Ascending aorta (tissue), 2 donors: ENCODE results near the gene KASH5. TPM values are rescaled to one million over a fixed set of nuclear protein-coding genes. Genes with fewer than 3 reads are reported as not detected.

Source experiments
- DNase-seq, 2 donors: peaks; one replicate each; pipeline ENCODE4 v3.0.0-alpha.2; 2019; ENCODE audit warnings: low spot score in 2 of 2
- H3K27ac ChIP-seq, 2 donors: fragments of 200-600 bp; sonication (generic); one replicate each; pipeline ENCODE4 v1.5.1; 2016 to 2017; ENCODE audit warnings: mild to moderate bottlenecking in 1 of 2
- H3K27me3 ChIP-seq: fragments of 200-600 bp; sonication (generic); one replicate; pipeline ENCODE4 v1.5.1; 2017
- H3K36me3 ChIP-seq, 2 donors: fragments of 200-600 bp; sonication (generic); one replicate each; pipeline ENCODE4 v1.5.1; 2016
- H3K4me1 ChIP-seq, 2 donors: fragments of 200-600 bp; sonication (generic); one replicate each; pipeline ENCODE4 v1.5.1; 2016 to 2017; ENCODE audit warnings: mild to moderate bottlenecking in 1 of 2
- H3K4me3 ChIP-seq, 2 donors: fragments of 200-600 bp; sonication (generic); one replicate each; pipeline ENCODE4 v1.5.1; 2016 to 2017; ENCODE audit warnings: mild to moderate bottlenecking in 1 of 2
- H3K9me3 ChIP-seq, 2 donors: fragments of 200-600 bp; sonication (generic); one replicate each; pipeline ENCODE4 v1.5.1; 2016
- intact Hi-C: fragments of 100-400 bp; cut with DNase I; formaldehyde crosslinking; loops from one replicate; pipeline ENCODE4 v1.15.1; 2023
- total RNA-seq: library from RNA; depleted of rRNA; stranded (reverse); fragments of >200 nt; gene quantifications from one replicate; pipeline ENCODE4 v1.1.0, GENCODE V29; 2016
- TF ChIP-seq, protein P1 (sequence below), 3 experiments: fragments of 200-600 bp in 2 of 3; fragments of 450-650 bp in 1 of 3; sonication (generic) in 2 of 3; IDR thresholded peaks; one replicate each; pipeline ENCODE4 v1.5.1; 2016 to 2019; ENCODE audit warnings: antibody characterized with exemption in 3 of 3, mild to moderate bottlenecking in 1 of 3, moderate library complexity in 1 of 3

The KASH5 gene
- total RNA-seq, 1 donor from 2014 or later: not detected

DNA sequence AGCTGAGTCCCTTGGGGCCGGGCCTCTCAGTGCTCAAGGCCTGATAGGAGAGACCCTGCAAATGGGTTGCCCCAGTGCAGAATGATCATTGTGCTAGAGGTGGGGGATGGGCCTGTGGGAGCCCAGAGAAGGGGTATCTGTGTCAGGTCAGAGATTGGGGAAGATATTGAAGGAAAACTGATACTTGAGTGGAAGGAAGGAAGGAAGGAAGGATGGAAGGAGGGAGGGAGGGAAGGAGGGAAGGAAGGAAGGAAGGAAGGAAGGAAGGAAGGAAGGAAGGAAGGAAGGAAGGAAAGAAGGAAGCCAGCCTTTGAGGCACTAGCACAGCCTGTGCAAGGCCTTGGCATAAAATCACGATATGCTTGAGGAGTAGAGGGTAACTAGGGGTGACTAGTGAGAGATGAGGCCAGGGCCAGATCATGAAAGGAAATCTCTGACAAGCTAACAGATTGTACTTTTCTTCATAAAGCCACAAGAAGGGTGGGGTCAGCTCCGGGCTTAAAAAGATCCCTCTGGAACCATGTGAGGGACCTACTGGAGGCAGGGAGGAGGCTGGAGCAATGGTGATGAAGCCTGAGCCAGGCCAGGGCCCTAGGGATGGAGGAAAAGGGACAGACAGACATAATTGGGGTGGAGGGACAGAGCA, 23.8 kb downstream of the KASH5 start:
- Histone ChIP-seq H3K27me3 (no peaks in the 10 kb centered on the region), H3K9me3 (no peaks in the 10 kb centered on the region), H3K36me3 (no peaks in the 10 kb centered on the region), H3K4me1 (no peaks in the 10 kb centered on the region), H3K4me3 (no peak overlapping the region), H3K27ac (no peak overlapping the region)
- no peak for DNase-seq
- TF ChIP-seq, protein P1, sequence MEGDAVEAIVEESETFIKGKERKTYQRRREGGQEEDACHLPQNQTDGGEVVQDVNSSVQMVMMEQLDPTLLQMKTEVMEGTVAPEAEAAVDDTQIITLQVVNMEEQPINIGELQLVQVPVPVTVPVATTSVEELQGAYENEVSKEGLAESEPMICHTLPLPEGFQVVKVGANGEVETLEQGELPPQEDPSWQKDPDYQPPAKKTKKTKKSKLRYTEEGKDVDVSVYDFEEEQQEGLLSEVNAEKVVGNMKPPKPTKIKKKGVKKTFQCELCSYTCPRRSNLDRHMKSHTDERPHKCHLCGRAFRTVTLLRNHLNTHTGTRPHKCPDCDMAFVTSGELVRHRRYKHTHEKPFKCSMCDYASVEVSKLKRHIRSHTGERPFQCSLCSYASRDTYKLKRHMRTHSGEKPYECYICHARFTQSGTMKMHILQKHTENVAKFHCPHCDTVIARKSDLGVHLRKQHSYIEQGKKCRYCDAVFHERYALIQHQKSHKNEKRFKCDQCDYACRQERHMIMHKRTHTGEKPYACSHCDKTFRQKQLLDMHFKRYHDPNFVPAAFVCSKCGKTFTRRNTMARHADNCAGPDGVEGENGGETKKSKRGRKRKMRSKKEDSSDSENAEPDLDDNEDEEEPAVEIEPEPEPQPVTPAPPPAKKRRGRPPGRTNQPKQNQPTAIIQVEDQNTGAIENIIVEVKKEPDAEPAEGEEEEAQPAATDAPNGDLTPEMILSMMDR (IDR thresholded peaks at IDR 0.05): no peak
- intact Hi-C loops: no loop called here

- Histone ChIP-seq H3K9me3 (no peaks in the 10 kb centered on the region), H3K27ac (no peak overlapping the region), H3K4me3 (no peak overlapping the region), H3K4me1 (no peaks in the 10 kb centered on the region), H3K27me3 (peaks cover 5% of the 10 kb centered on the region), H3K36me3 (no peaks in the 10 kb centered on the region)
- intact Hi-C loops: no loop called here
- DNase-seq: no peak
- TF ChIP-seq, protein P1 (IDR thresholded peaks at IDR 0.05): no peak
Observed at GRCh38 chr19:49413348-49413747, 25.3 kb downstream of the KASH5 start.

DNA sequence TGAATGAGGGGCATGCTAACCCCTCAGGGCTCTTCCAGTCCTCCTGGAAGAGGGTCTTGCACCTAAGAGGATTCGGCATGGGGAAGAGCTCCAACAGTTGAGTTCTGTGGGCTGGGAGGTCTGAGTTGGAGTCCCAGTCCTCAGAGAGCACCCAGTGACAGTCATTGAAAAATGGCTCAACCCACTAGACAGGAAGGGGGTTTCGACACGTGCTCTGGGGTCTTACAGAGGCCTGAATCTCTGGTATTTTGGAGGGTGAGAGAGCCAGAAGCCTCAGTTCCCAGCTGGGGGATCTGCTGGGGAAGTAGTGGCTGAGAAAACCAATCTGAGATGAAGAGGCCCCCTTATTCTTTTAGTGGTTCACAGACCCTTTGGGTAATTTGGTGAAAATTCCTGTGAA, 26.2 kb downstream of the KASH5 start:
- intact Hi-C loops: no loop called here
- Histone ChIP-seq H3K36me3 (no peaks in the 10 kb centered on the region), H3K4me1 (no peaks in the 10 kb centered on the region), H3K9me3 (no peaks in the 10 kb centered on the region), H3K27ac (no peak overlapping the region), H3K27me3 (peaks cover 5% of the 10 kb centered on the region), H3K4me3 (no peak overlapping the region)
- TF ChIP-seq, protein P1 (IDR thresholded peaks at IDR 0.05): no peak
- no peak for DNase-seq

- intact Hi-C loops: no loop called here
- Histone ChIP-seq H3K36me3 (no peaks in the 10 kb centered on the region), H3K9me3 (no peaks in the 10 kb centered on the region), H3K4me3 (no peak overlapping the region), H3K27me3 (peaks cover 5% of the 10 kb centered on the region), H3K4me1 (no peaks in the 10 kb centered on the region), H3K27ac (no peak overlapping the region)
- no peak for DNase-seq
- TF ChIP-seq, protein P1 (IDR thresholded peaks at IDR 0.05): no peak
Observed at GRCh38 chr19:49415102-49415809, 27.2 kb downstream of the KASH5 start.

- no peak for DNase-seq
- intact Hi-C loops: no loop called here
- H3K27me3 ChIP-seq: peaks cover 5% of the 10 kb centered on the region
Observed at GRCh38 chr19:49415810-49416200, 27.8 kb downstream of the KASH5 start.

More at GRCh38 chr19:49415810-49416200, 27.8 kb downstream of the KASH5 start:
- H3K27ac ChIP-seq: no peak overlapping the region
- TF ChIP-seq, protein P1 (IDR thresholded peaks at IDR 0.05): no peak
- no peak overlapping the region for H3K4me3 ChIP-seq
- H3K4me1 ChIP-seq: no peaks in the 10 kb centered on the region
- no peaks in the 10 kb centered on the region for H3K9me3 ChIP-seq
- H3K36me3 ChIP-seq: no peaks in the 10 kb centered on the region
